HL-60 (cell line): ENCODE measurements around the gene ATP2B1.

Experiments
- POLR2AphosphoS5 ChIP-seq: IDR thresholded peaks from 2 replicates; pipeline ENCODE4 v1.6.1; 2012; ENCODE audit warnings: low read depth
- REST ChIP-seq: IDR thresholded peaks from 2 replicates; pipeline ENCODE4 v1.6.1; 2012; ENCODE audit warnings: low read depth; ENCODE audit not compliant: insufficient replicate concordance
- SPI1 ChIP-seq: IDR thresholded peaks from 2 replicates; pipeline ENCODE4 v1.6.1; 2012; ENCODE audit warnings: low read depth, mild to moderate bottlenecking, borderline replicate concordance
- TF ChIP-seq, protein P1 (sequence below): IDR thresholded peaks from one replicate; pipeline ENCODE4 v1.5.1; 2011; ENCODE audit warnings: low read length, control low read depth, inconsistent platforms; ENCODE audit not compliant: insufficient read depth

DNA sequence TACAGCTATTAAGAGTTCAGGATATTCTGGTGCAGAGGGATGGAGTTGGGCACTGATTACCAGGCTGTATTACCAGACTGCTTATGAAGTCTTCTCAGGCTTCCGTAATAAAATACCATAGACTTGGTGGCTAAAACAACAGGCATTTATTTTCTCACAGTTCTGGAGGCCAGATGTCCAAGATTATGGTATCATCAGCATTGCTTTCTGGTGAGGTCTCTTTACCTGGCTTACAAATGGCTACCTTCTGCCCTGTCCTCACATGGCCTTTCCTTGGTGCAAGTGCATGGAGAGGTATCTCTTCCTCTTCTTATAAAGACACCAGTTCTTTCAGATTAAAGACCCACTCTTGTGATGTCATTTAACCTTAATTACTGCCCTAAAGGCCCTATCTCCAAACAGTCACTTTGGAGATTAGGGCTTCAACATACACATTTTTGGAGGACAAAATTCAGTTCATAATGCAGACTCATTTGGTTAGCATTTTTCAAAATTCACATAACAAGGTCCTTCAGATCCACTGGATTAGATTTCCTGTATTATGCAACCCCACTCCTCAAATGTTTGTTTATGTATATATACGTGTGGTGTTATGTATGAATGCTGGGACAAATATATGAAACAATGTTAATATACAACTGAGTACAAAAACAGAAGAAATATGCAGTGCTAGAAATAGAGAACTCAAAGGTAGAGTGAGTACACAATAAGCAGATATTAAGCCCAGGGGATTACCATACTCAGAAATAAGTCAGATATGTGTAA is 9.3 kb upstream of the ATP2B1 start:
- TF ChIP-seq, protein P1, sequence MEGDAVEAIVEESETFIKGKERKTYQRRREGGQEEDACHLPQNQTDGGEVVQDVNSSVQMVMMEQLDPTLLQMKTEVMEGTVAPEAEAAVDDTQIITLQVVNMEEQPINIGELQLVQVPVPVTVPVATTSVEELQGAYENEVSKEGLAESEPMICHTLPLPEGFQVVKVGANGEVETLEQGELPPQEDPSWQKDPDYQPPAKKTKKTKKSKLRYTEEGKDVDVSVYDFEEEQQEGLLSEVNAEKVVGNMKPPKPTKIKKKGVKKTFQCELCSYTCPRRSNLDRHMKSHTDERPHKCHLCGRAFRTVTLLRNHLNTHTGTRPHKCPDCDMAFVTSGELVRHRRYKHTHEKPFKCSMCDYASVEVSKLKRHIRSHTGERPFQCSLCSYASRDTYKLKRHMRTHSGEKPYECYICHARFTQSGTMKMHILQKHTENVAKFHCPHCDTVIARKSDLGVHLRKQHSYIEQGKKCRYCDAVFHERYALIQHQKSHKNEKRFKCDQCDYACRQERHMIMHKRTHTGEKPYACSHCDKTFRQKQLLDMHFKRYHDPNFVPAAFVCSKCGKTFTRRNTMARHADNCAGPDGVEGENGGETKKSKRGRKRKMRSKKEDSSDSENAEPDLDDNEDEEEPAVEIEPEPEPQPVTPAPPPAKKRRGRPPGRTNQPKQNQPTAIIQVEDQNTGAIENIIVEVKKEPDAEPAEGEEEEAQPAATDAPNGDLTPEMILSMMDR, result no peak
- TF ChIP-seq SPI1, result no peak
- TF ChIP-seq REST, result no peak
- TF ChIP-seq POLR2AphosphoS5, result no peak
